Neuronal stem cell (in vitro differentiated cells): ENCODE data around the gene HMCN1.
"Not testable (repeated sequence)": the region's sequence is repeated elsewhere in the genome, so short reads cannot be mapped to it uniquely, and the experiment has no call there.

ENCODE experiments used
- DNase-seq: peaks from one replicate; pipeline ENCODE4 v3.0.0-alpha.2; 2013; ENCODE audit warnings: low spot score
- H2AFZ ChIP-seq: one replicate; pipeline ENCODE4 v1.6.1; 2013; ENCODE audit warnings: mild to moderate bottlenecking, low read length, inconsistent platforms
- H2AK5ac ChIP-seq: 2 replicates; pipeline ENCODE4 v1.6.1; 2013; ENCODE audit warnings: low read depth, mild to moderate bottlenecking, inconsistent platforms, low read length, moderate library complexity, mixed read lengths
- H2BK120ac ChIP-seq: 2 replicates; pipeline ENCODE4 v1.6.1; 2013; ENCODE audit warnings: low read depth, mild to moderate bottlenecking, inconsistent platforms, low read length, moderate library complexity, mixed read lengths
- H2BK12ac ChIP-seq: one replicate; pipeline ENCODE4 v1.6.1; 2013; ENCODE audit warnings: low read length, inconsistent platforms
- H2BK15ac ChIP-seq: 2 replicates; pipeline ENCODE4 v1.6.1; 2013; ENCODE audit warnings: mild to moderate bottlenecking, low read length, inconsistent platforms, mixed read lengths
- H2BK5ac ChIP-seq: one replicate; pipeline ENCODE4 v1.6.1; 2013; ENCODE audit warnings: inconsistent platforms, mild to moderate bottlenecking, low read length, moderate library complexity
- H3K14ac ChIP-seq: one replicate; pipeline ENCODE4 v1.6.1; 2013; ENCODE audit warnings: low read length, inconsistent platforms
- H3K18ac ChIP-seq: 2 replicates; pipeline ENCODE4 v1.6.1; 2013; ENCODE audit warnings: low read length, inconsistent platforms
- H3K23ac ChIP-seq: 2 replicates; pipeline ENCODE4 v1.6.1; 2013; ENCODE audit warnings: low read depth, mild to moderate bottlenecking, mixed read lengths, low read length, inconsistent platforms; ENCODE audit not compliant: poor library complexity
- H3K27ac ChIP-seq: replicated peaks from 3 replicates; pipeline ENCODE4 v1.5.1; 2013; ENCODE audit warnings: low read length, inconsistent platforms
- H3K27me3 ChIP-seq, 3 experiments: 2 replicates each; pipeline ENCODE4 v1.6.1; 2013; ENCODE audit warnings: low read length in 3 of 3, mild to moderate bottlenecking in 2 of 3, inconsistent platforms in 1 of 3, low read depth in 1 of 3, mixed read lengths in 1 of 3, moderate library complexity in 1 of 3; ENCODE audit not compliant: control insufficient read depth in 3 of 3, insufficient read depth in 3 of 3
- H3K36me3 ChIP-seq, 2 donors: replicated peaks in 1 of 2; 2 replicates each; pipeline ENCODE4 v1.6.1; 2013; ENCODE audit warnings: low read length in 2 of 2; ENCODE audit not compliant: control insufficient read depth in 2 of 2, insufficient read depth in 2 of 2
- H3K4ac ChIP-seq: 2 replicates; pipeline ENCODE4 v1.6.1; 2013; ENCODE audit warnings: inconsistent platforms, mild to moderate bottlenecking, low read length, moderate library complexity
- H3K4me1 ChIP-seq, 2 donors: 1 replicate in 1 of 2; 2 replicates in 1 of 2; pipeline ENCODE4 v1.6.1; 2013; ENCODE audit warnings: low read length in 2 of 2, low read depth in 1 of 2; ENCODE audit not compliant: control insufficient read depth in 2 of 2, insufficient read depth in 1 of 2
- H3K4me2 ChIP-seq: one replicate; pipeline ENCODE4 v1.6.1; 2013; ENCODE audit warnings: mild to moderate bottlenecking, low read length, inconsistent platforms; ENCODE audit not compliant: insufficient read depth, poor library complexity, severe bottlenecking
- H3K4me3 ChIP-seq, 2 donors: 2 replicates each; pipeline ENCODE4 v1.5.1; 2013; ENCODE audit warnings: low read length in 2 of 2, mild to moderate bottlenecking in 2 of 2, inconsistent platforms in 1 of 2, moderate library complexity in 1 of 2
- H3K79me1 ChIP-seq: one replicate; pipeline ENCODE4 v1.6.1; 2013; ENCODE audit warnings: low read depth, mild to moderate bottlenecking, inconsistent platforms, low read length, moderate library complexity
- H3K9ac ChIP-seq: one replicate; pipeline ENCODE4 v1.6.1; 2013; ENCODE audit warnings: mild to moderate bottlenecking, low read depth, low read length, inconsistent platforms; ENCODE audit not compliant: poor library complexity
- H3K9me3 ChIP-seq, 2 donors: replicated peaks in 1 of 2; 2 replicates each; pipeline versions ENCODE3 to v1.6.1; 2013; ENCODE audit warnings: low read length in 2 of 2, mild to moderate bottlenecking in 2 of 2, inconsistent platforms in 1 of 2, low read depth in 1 of 2, mixed read lengths in 1 of 2, moderate library complexity in 1 of 2; ENCODE audit not compliant: control insufficient read depth in 2 of 2, insufficient read depth in 1 of 2
- H4K8ac ChIP-seq: one replicate; pipeline ENCODE4 v1.6.1; 2013; ENCODE audit warnings: low read depth, mild to moderate bottlenecking, inconsistent platforms, low read length, moderate library complexity
- H4K91ac ChIP-seq: one replicate; pipeline ENCODE4 v1.6.1; 2013; ENCODE audit warnings: low read length, low read depth, mild to moderate bottlenecking, inconsistent platforms; ENCODE audit not compliant: poor library complexity
- WGBS, 2 donors: extraction: QIAGEN DNeasy Blood & Tissue Kit; methylation state at CpG; one replicate each; pipeline ENCODE4 v1.1.7; 2013; ENCODE audit warnings: missing lambda C conversion rate in 2 of 2, mixed read lengths in 1 of 2; ENCODE audit not compliant: insufficient read length in 2 of 2, insufficient replicate concordance in 1 of 2; ENCODE audit errors: extremely low coverage in 2 of 2; 5-methylcytosine and 5-hydroxymethylcytosine counted together

Gene HMCN1

GRCh38 chr1:186179231-186179630, 445.0 kb downstream of the HMCN1 start:
- Histone ChIP-seq H3K27ac (no peak overlapping the region), H3K4me2 (no peak overlapping the region), H4K91ac (no peak overlapping the region), H2BK12ac (no peak overlapping the region), H3K4me1 (no peaks in the 10 kb centered on the region), H4K8ac (no peak overlapping the region), H3K14ac (no peak overlapping the region), H3K27me3 (no peaks in the 10 kb centered on the region), H3K23ac (no peak overlapping the region), H3K9me3 (no peaks in the 10 kb centered on the region), H3K9ac (no peak overlapping the region), H2BK5ac (no peak overlapping the region), H3K18ac (no peak overlapping the region), H2BK15ac (no peak overlapping the region), H3K4ac (no peak overlapping the region), H2BK120ac (no peak overlapping the region), H3K4me3 (no peak overlapping the region), H3K79me1 (no peaks in the 10 kb centered on the region), H2AK5ac (no peak overlapping the region), H2AFZ (no peak overlapping the region), H3K36me3 (no peaks in the 10 kb centered on the region)
- DNase-seq = no peak
- no CpG with 5 or more reads among the region's 3 CpGs for WGBS, 2 donors

GRCh38 chr1:186183219-186183618, 449.0 kb downstream of the HMCN1 start:
- Histone ChIP-seq H2BK15ac (no peak overlapping the region), H3K4me1 (no peaks in the 10 kb centered on the region), H2AK5ac (no peak overlapping the region), H3K4me3 (no peak overlapping the region), H2BK5ac (no peak overlapping the region), H3K18ac (no peak overlapping the region), H3K36me3 (no peaks in the 10 kb centered on the region), H3K4me2 (no peak overlapping the region), H3K9ac (no peak overlapping the region), H3K27ac (no peak overlapping the region), H2BK120ac (no peak overlapping the region), H2BK12ac (no peak overlapping the region), H3K79me1 (no peaks in the 10 kb centered on the region), H2AFZ (no peak overlapping the region), H3K14ac (no peak overlapping the region), H3K4ac (no peak overlapping the region), H3K27me3 (no peaks in the 10 kb centered on the region), H3K9me3 (no peaks in the 10 kb centered on the region), H4K8ac (no peak overlapping the region), H4K91ac (no peak overlapping the region), H3K23ac (no peak overlapping the region)
- DNase-seq = no peak
- no CpG with 5 or more reads among the region's 1 CpG for WGBS, 2 donors

GRCh38 chr1:186183970-186184628, 449.9 kb downstream of the HMCN1 start:
- Histone ChIP-seq H2AK5ac (no peak overlapping the region), H4K91ac (no peak overlapping the region), H4K8ac (no peak overlapping the region), H3K79me1 (no peaks in the 10 kb centered on the region), H3K9me3 (no peaks in the 10 kb centered on the region), H2BK15ac (no peak overlapping the region), H3K18ac (no peak overlapping the region), H3K23ac (no peak overlapping the region), H3K4me3 (no peak overlapping the region), H2BK12ac (no peak overlapping the region), H3K14ac (no peak overlapping the region), H3K27me3 (no peaks in the 10 kb centered on the region), H3K4ac (no peak overlapping the region), H3K27ac (no peak overlapping the region), H2BK120ac (no peak overlapping the region), H2AFZ (no peak overlapping the region), H3K4me1 (no peaks in the 10 kb centered on the region), H2BK5ac (no peak overlapping the region), H3K36me3 (no peaks in the 10 kb centered on the region), H3K9ac (no peak overlapping the region), H3K4me2 (no peak overlapping the region)
- DNase-seq = no peak
- WGBS, 2 donors = no CpG with 5 or more reads among the region's 5 CpGs

GRCh38 chr1:186186251-186186650, 452.1 kb downstream of the HMCN1 start:
- H2BK5ac ChIP-seq, H4K8ac ChIP-seq, H2AFZ ChIP-seq, H3K14ac ChIP-seq, H3K23ac ChIP-seq, H3K27me3 ChIP-seq, H3K4me2 ChIP-seq, H3K4ac ChIP-seq, H3K27ac ChIP-seq, H3K18ac ChIP-seq, H3K4me3 ChIP-seq, H2BK12ac ChIP-seq, H3K9me3 ChIP-seq, H2BK120ac ChIP-seq, DNase-seq, H3K4me1 ChIP-seq, H4K91ac ChIP-seq, H3K9ac ChIP-seq, H2AK5ac ChIP-seq, H2BK15ac ChIP-seq, H3K36me3 ChIP-seq, H3K79me1 ChIP-seq: not testable (repeated sequence)
- no CpG with 5 or more reads among the region's 6 CpGs for WGBS, 2 donors
